Loucy (cell line): ENCODE measurements around the gene CRHR2.

Experiments
- EZH2phosphoT487 ChIP-seq: fragments of 200-600 bp; IDR thresholded peaks from 2 replicates; pipeline ENCODE4 v1.6.1; 2018; ENCODE audit warnings: antibody characterized with exemption, mild to moderate bottlenecking, moderate library complexity, borderline replicate concordance
- TF ChIP-seq, protein P1 (sequence below): fragments of 200-600 bp; sonication (generic); conservative IDR thresholded peaks from 2 replicates; pipeline ENCODE4 v1.5.1; 2014; ENCODE audit warnings: mild to moderate bottlenecking, antibody characterized with exemption, low read length

DNA sequence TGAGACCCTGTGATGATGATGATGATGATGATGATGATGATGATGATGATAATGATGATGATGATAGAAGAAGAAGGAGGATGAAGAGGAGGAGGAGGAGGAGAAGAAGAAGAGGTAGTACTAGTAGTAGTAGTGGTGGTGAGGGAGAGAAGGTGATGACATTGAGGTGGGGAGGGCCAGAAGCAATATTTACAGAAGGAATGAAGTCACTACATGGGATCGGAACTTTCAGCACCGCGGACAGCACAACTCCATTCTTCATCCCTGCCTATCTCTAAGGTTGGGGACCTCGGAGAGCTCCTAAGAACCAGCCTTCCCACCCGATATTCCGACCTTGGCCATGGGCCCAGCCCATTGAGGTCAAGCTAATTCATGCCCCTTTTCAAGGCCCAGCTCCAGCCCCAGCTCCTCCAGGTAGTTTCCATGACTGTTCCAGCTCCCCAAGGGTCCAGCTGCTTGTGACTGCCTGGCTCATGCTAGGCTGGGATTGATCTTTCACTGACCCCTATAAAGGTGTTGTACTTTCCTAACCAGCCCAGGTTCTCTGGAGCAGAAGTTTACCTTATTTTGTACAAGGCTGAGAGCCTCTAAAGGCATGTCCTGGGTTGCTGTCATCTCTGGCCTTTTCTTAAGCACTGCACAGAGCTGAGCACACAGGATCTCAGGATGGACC lies 10.3 kb downstream of the CRHR2 start:
- TF ChIP-seq, protein P1, sequence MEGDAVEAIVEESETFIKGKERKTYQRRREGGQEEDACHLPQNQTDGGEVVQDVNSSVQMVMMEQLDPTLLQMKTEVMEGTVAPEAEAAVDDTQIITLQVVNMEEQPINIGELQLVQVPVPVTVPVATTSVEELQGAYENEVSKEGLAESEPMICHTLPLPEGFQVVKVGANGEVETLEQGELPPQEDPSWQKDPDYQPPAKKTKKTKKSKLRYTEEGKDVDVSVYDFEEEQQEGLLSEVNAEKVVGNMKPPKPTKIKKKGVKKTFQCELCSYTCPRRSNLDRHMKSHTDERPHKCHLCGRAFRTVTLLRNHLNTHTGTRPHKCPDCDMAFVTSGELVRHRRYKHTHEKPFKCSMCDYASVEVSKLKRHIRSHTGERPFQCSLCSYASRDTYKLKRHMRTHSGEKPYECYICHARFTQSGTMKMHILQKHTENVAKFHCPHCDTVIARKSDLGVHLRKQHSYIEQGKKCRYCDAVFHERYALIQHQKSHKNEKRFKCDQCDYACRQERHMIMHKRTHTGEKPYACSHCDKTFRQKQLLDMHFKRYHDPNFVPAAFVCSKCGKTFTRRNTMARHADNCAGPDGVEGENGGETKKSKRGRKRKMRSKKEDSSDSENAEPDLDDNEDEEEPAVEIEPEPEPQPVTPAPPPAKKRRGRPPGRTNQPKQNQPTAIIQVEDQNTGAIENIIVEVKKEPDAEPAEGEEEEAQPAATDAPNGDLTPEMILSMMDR: no peak
- TF ChIP-seq EZH2phosphoT487: no peak
